Neuronal stem cell (in vitro differentiated cells): Measurements from ENCODE around the gene CALHM1.
A peak's percentile ranks its signal among the peaks of the same experiment; 100 is the strongest.

Experiments
- DNase-seq: peaks from one replicate; pipeline ENCODE4 v3.0.0-alpha.2; 2013; ENCODE audit warnings: low spot score
- H2AFZ ChIP-seq: one replicate; pipeline ENCODE4 v1.6.1; 2013; ENCODE audit warnings: mild to moderate bottlenecking, low read length, inconsistent platforms
- H2AK5ac ChIP-seq: 2 replicates; pipeline ENCODE4 v1.6.1; 2013; ENCODE audit warnings: low read depth, mild to moderate bottlenecking, inconsistent platforms, low read length, moderate library complexity, mixed read lengths
- H2BK120ac ChIP-seq: 2 replicates; pipeline ENCODE4 v1.6.1; 2013; ENCODE audit warnings: low read depth, mild to moderate bottlenecking, inconsistent platforms, low read length, moderate library complexity, mixed read lengths
- H2BK12ac ChIP-seq: one replicate; pipeline ENCODE4 v1.6.1; 2013; ENCODE audit warnings: low read length, inconsistent platforms
- H2BK15ac ChIP-seq: 2 replicates; pipeline ENCODE4 v1.6.1; 2013; ENCODE audit warnings: mild to moderate bottlenecking, low read length, inconsistent platforms, mixed read lengths
- H2BK5ac ChIP-seq: one replicate; pipeline ENCODE4 v1.6.1; 2013; ENCODE audit warnings: inconsistent platforms, mild to moderate bottlenecking, low read length, moderate library complexity
- H3K14ac ChIP-seq: one replicate; pipeline ENCODE4 v1.6.1; 2013; ENCODE audit warnings: low read length, inconsistent platforms
- H3K18ac ChIP-seq: 2 replicates; pipeline ENCODE4 v1.6.1; 2013; ENCODE audit warnings: low read length, inconsistent platforms
- H3K23ac ChIP-seq: 2 replicates; pipeline ENCODE4 v1.6.1; 2013; ENCODE audit warnings: low read depth, mild to moderate bottlenecking, mixed read lengths, low read length, inconsistent platforms; ENCODE audit not compliant: poor library complexity
- H3K27ac ChIP-seq: replicated peaks from 3 replicates; pipeline ENCODE4 v1.5.1; 2013; ENCODE audit warnings: low read length, inconsistent platforms
- H3K27me3 ChIP-seq, 3 experiments: 2 replicates each; pipeline ENCODE4 v1.6.1; 2013; ENCODE audit warnings: low read length in 3 of 3, mild to moderate bottlenecking in 2 of 3, inconsistent platforms in 1 of 3, low read depth in 1 of 3, mixed read lengths in 1 of 3, moderate library complexity in 1 of 3; ENCODE audit not compliant: control insufficient read depth in 3 of 3, insufficient read depth in 3 of 3
- H3K36me3 ChIP-seq, 2 donors: replicated peaks in 1 of 2; 2 replicates each; pipeline ENCODE4 v1.6.1; 2013; ENCODE audit warnings: low read length in 2 of 2; ENCODE audit not compliant: control insufficient read depth in 2 of 2, insufficient read depth in 2 of 2
- H3K4ac ChIP-seq: 2 replicates; pipeline ENCODE4 v1.6.1; 2013; ENCODE audit warnings: inconsistent platforms, mild to moderate bottlenecking, low read length, moderate library complexity
- H3K4me1 ChIP-seq, 2 donors: 1 replicate in 1 of 2; 2 replicates in 1 of 2; pipeline ENCODE4 v1.6.1; 2013; ENCODE audit warnings: low read length in 2 of 2, low read depth in 1 of 2; ENCODE audit not compliant: control insufficient read depth in 2 of 2, insufficient read depth in 1 of 2
- H3K4me2 ChIP-seq: one replicate; pipeline ENCODE4 v1.6.1; 2013; ENCODE audit warnings: mild to moderate bottlenecking, low read length, inconsistent platforms; ENCODE audit not compliant: insufficient read depth, poor library complexity, severe bottlenecking
- H3K4me3 ChIP-seq, 2 donors: 2 replicates each; pipeline ENCODE4 v1.5.1; 2013; ENCODE audit warnings: low read length in 2 of 2, mild to moderate bottlenecking in 2 of 2, inconsistent platforms in 1 of 2, moderate library complexity in 1 of 2
- H3K79me1 ChIP-seq: one replicate; pipeline ENCODE4 v1.6.1; 2013; ENCODE audit warnings: low read depth, mild to moderate bottlenecking, inconsistent platforms, low read length, moderate library complexity
- H3K9ac ChIP-seq: one replicate; pipeline ENCODE4 v1.6.1; 2013; ENCODE audit warnings: mild to moderate bottlenecking, low read depth, low read length, inconsistent platforms; ENCODE audit not compliant: poor library complexity
- H3K9me3 ChIP-seq, 2 donors: replicated peaks in 1 of 2; 2 replicates each; pipeline versions ENCODE3 to v1.6.1; 2013; ENCODE audit warnings: low read length in 2 of 2, mild to moderate bottlenecking in 2 of 2, inconsistent platforms in 1 of 2, low read depth in 1 of 2, mixed read lengths in 1 of 2, moderate library complexity in 1 of 2; ENCODE audit not compliant: control insufficient read depth in 2 of 2, insufficient read depth in 1 of 2
- H4K8ac ChIP-seq: one replicate; pipeline ENCODE4 v1.6.1; 2013; ENCODE audit warnings: low read depth, mild to moderate bottlenecking, inconsistent platforms, low read length, moderate library complexity
- H4K91ac ChIP-seq: one replicate; pipeline ENCODE4 v1.6.1; 2013; ENCODE audit warnings: low read length, low read depth, mild to moderate bottlenecking, inconsistent platforms; ENCODE audit not compliant: poor library complexity
- WGBS, 2 donors: extraction: QIAGEN DNeasy Blood & Tissue Kit; methylation state at CpG; one replicate each; pipeline ENCODE4 v1.1.7; 2013; ENCODE audit warnings: missing lambda C conversion rate in 2 of 2, mixed read lengths in 1 of 2; ENCODE audit not compliant: insufficient read length in 2 of 2, insufficient replicate concordance in 1 of 2; ENCODE audit errors: extremely low coverage in 2 of 2; 5-methylcytosine and 5-hydroxymethylcytosine counted together

The CALHM1 gene

GRCh38 chr10:103457896-103458583 lies 660 bp downstream of the CALHM1 start:
- Histone ChIP-seq H3K27ac (no peak overlapping the region), H2BK15ac (no peak overlapping the region), H2BK5ac (no peak overlapping the region), H3K27me3 (no peaks in the 10 kb centered on the region), H3K36me3 (no peaks in the 10 kb centered on the region), H4K8ac (no peak overlapping the region), H3K14ac (no peak overlapping the region), H3K4me1 (peaks cover 9 to 10% of the 10 kb centered on the region in 2 donors), H4K91ac (peak overlapping the region; percentile 35), H3K4ac (peak overlapping the region; percentile 69), H3K9me3 (no peaks in the 10 kb centered on the region), H2BK12ac (peak overlapping the region; percentile 93), H3K4me2 (no peak overlapping the region), H2BK120ac (no peak overlapping the region), H2AFZ (no peak overlapping the region), H3K9ac (peak overlapping the region; percentile 45), H2AK5ac (peak overlapping the region; percentile 60), H3K18ac (peak overlapping the region; percentile 84), H3K79me1 (no peaks in the 10 kb centered on the region), H3K4me3 (no peak overlapping the region), H3K23ac (peak overlapping the region; percentile 35)
- no CpG with 5 or more reads among the region's 39 CpGs for WGBS, 2 donors
- no peak for DNase-seq

- H4K8ac ChIP-seq: no peak overlapping the region
- H3K9me3 ChIP-seq: no peaks in the 10 kb centered on the region
- H2BK15ac ChIP-seq: no peak overlapping the region
- H3K4ac ChIP-seq: no peak overlapping the region
- no peak overlapping the region for H3K4me3 ChIP-seq
- H3K9ac ChIP-seq: no peak overlapping the region
- H3K18ac ChIP-seq: peak overlapping the region; percentile 69
- H3K14ac ChIP-seq: peak overlapping the region; percentile 57
- H2AFZ ChIP-seq: no peak overlapping the region
- H4K91ac ChIP-seq: no peak overlapping the region
- H2BK12ac ChIP-seq: no peak overlapping the region
- H3K79me1 ChIP-seq: no peaks in the 10 kb centered on the region
- no peak overlapping the region for H2BK5ac ChIP-seq
- no peaks in the 10 kb centered on the region for H3K36me3 ChIP-seq
- no CpG with 5 or more reads among the region's 8 CpGs for WGBS, 2 donors
- no peak overlapping the region for H3K27ac ChIP-seq
- peaks cover 9 to 17% of the 10 kb centered on the region in 2 donors for H3K4me1 ChIP-seq
- H3K4me2 ChIP-seq: no peak overlapping the region
- no peak for DNase-seq
- peaks cover 0 to 3% (median 0%) of the 10 kb centered on the region in 3 experiments for H3K27me3 ChIP-seq
- H2BK120ac ChIP-seq: no peak overlapping the region
- H2AK5ac ChIP-seq: peak overlapping the region; percentile 60
- H3K23ac ChIP-seq: peak overlapping the region; percentile 3
Observed at GRCh38 chr10:103457176-103457712, 1.5 kb downstream of the CALHM1 start.

GRCh38 chr10:103456074-103456660 lies 2.5 kb downstream of the CALHM1 start:
- H3K27me3 ChIP-seq: peaks cover 0 to 3% (median 0%) of the 10 kb centered on the region in 3 experiments
- no peaks in the 10 kb centered on the region for H3K9me3 ChIP-seq
- peak overlapping the region; percentile 60 for H3K18ac ChIP-seq
- H2BK120ac ChIP-seq: no peak overlapping the region
- no peak overlapping the region for H2AFZ ChIP-seq
- H3K36me3 ChIP-seq: no peaks in the 10 kb centered on the region
- no peak overlapping the region for H2AK5ac ChIP-seq
- no CpG with 5 or more reads among the region's 9 CpGs for WGBS, 2 donors
- no peak overlapping the region for H3K4me3 ChIP-seq
- no peak overlapping the region for H2BK5ac ChIP-seq
- no peak overlapping the region for H3K9ac ChIP-seq
- H4K91ac ChIP-seq: peak overlapping the region; percentile 50
- H3K4ac ChIP-seq: no peak overlapping the region
- no peak overlapping the region for H2BK12ac ChIP-seq
- H3K4me1 ChIP-seq: peaks cover 9 to 25% of the 10 kb centered on the region in 2 donors
- H3K27ac ChIP-seq: no peak overlapping the region
- no peak overlapping the region for H3K14ac ChIP-seq
- no peak overlapping the region for H2BK15ac ChIP-seq
- no peak overlapping the region for H4K8ac ChIP-seq
- no peak overlapping the region for H3K4me2 ChIP-seq
- no peak for DNase-seq
- no peak overlapping the region for H3K23ac ChIP-seq
- H3K79me1 ChIP-seq: no peaks in the 10 kb centered on the region

DNA sequence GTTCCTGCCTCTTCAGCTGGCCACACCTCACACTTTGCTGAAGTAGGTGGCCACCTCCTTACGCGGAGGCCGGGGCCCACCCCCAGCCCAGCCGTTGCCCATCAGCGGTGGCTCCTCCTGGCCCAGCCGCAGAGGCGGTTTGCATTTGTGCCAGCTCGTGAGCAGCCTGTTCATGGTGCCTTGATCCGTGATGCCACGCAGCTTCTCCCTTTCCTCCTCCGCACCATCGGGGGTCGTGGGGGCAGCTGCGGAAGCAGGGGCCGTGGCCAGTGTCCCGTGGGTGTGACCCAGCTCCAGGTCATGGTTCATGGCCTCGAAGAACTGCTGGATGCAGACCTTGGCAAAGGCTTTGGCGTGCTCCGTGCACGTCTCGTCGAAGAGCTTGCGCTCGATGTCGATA lies 3.5 kb downstream of the CALHM1 start:
- Histone ChIP-seq H2BK12ac (no peak overlapping the region), H2AK5ac (peak overlapping the region; percentile 65), H2BK5ac (no peak overlapping the region), H3K36me3 (peaks cover 0 to under 1% of the 10 kb centered on the region in 2 donors), H3K27ac (no peak overlapping the region), H3K4me3 (no peak overlapping the region), H2BK15ac (no peak overlapping the region), H2BK120ac (no peak overlapping the region), H3K4ac (no peak overlapping the region), H4K91ac (no peak overlapping the region), H3K23ac (peak overlapping the region; percentile 40), H3K9me3 (no peaks in the 10 kb centered on the region), H3K9ac (no peak overlapping the region), H3K4me1 (peaks cover 9 to 26% of the 10 kb centered on the region in 2 donors), H4K8ac (no peak overlapping the region), H3K4me2 (no peak overlapping the region), H3K79me1 (no peaks in the 10 kb centered on the region), H3K14ac (no peak overlapping the region), H2AFZ (no peak overlapping the region), H3K18ac (no peak overlapping the region), H3K27me3 (peaks cover 0 to 3% (median 0%) of the 10 kb centered on the region in 3 experiments)
- no CpG with 5 or more reads among the region's 25 CpGs for WGBS, 2 donors
- no peak for DNase-seq
